NB4 (cell line): Measurements from ENCODE around the gene MRFAP1.
"Not testable (repeated sequence)": the region's sequence is repeated elsewhere in the genome, so short reads cannot be mapped to it uniquely, and the experiment has no call there.

Experiments
- DNase-seq: peaks from one replicate; pipeline ENCODE4 v3.0.0; 2010; ENCODE audit warnings: low read depth
- H3K4me3 ChIP-seq: one replicate; pipeline ENCODE4 v1.5.1; 2011; ENCODE audit warnings: mild to moderate bottlenecking, low read depth, low read length, moderate library complexity
- MYC ChIP-seq: IDR thresholded peaks from 2 replicates; pipeline ENCODE4 v1.6.1; 2011; ENCODE audit warnings: low read depth, low read length
- POLR2A ChIP-seq: IDR thresholded peaks from 2 replicates; pipeline ENCODE4 v1.6.1; 2011; ENCODE audit warnings: mild to moderate bottlenecking; ENCODE audit not compliant: insufficient read length; ENCODE audit errors: extremely low read depth
- TF ChIP-seq, protein P1 (sequence below): IDR thresholded peaks from one replicate; pipeline ENCODE4 v1.5.1; 2012; ENCODE audit warnings: low read depth, low read length
- TF ChIP-seq, protein P2 (sequence below): IDR thresholded peaks from 2 replicates; pipeline ENCODE4 v1.6.1; 2011; ENCODE audit warnings: low read depth, low read length

The MRFAP1 gene

DNA sequence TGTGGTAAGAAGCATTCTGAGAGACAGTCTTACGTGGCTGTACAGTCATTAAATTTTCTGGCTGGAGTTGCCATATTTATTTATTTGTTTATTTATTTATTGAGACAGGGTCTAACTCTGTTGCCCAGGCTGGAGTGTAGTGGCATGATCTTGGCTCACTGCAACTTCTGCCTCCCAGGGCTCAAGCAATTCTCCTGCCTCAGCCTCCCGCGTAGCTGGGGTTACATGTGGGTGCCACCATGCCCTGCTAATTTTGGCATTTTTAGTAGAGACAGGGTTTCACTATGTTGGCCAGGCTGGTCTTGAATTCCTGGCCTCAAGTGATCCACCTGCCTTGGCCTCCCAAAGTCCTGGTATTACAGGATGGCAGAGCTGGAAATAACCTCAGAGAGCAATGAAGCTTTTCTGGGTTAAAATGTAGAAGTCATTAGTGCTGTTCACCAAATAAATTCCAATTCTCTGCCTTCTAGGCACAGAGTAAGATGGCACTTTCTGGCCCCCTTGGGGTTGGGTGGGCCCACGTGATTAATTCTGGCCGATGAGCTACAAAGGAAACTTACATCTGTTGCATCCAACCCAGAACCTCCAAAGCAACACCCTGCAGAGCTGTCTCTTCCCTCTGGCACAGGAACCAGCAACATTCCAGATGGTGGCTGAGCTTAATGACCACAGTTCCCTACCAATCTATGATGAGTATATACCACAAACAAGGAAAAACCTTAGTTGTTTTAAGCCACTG is 4.5 kb downstream of the MRFAP1 start:
- TF ChIP-seq MYC (no peak), POLR2A (no peak)
- TF ChIP-seq, protein P1, sequence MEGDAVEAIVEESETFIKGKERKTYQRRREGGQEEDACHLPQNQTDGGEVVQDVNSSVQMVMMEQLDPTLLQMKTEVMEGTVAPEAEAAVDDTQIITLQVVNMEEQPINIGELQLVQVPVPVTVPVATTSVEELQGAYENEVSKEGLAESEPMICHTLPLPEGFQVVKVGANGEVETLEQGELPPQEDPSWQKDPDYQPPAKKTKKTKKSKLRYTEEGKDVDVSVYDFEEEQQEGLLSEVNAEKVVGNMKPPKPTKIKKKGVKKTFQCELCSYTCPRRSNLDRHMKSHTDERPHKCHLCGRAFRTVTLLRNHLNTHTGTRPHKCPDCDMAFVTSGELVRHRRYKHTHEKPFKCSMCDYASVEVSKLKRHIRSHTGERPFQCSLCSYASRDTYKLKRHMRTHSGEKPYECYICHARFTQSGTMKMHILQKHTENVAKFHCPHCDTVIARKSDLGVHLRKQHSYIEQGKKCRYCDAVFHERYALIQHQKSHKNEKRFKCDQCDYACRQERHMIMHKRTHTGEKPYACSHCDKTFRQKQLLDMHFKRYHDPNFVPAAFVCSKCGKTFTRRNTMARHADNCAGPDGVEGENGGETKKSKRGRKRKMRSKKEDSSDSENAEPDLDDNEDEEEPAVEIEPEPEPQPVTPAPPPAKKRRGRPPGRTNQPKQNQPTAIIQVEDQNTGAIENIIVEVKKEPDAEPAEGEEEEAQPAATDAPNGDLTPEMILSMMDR, result no peak
- TF ChIP-seq, protein P2, sequence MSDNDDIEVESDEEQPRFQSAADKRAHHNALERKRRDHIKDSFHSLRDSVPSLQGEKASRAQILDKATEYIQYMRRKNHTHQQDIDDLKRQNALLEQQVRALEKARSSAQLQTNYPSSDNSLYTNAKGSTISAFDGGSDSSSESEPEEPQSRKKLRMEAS, result no peak
- no peak overlapping the region for H3K4me3 ChIP-seq
- no peak for DNase-seq

DNA sequence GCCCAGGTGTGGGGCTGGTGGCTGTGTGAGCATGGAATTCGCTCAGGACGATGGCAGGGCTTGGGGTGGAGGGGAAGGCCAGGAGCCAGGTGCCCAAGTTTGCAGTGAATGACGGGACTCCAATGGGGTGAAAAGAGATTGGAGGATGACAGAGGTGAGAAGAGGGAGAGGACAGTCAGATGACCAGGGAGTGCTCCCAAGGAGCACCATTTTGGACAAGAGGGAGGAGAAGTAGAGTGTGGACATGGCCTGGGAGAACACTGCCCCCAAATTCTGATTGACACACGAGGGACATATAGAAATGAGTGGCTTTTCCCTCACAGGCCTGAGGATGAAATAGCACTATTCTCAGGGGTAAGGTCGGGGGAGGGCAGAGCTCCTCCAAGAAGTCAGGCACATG is 6.7 kb downstream of the MRFAP1 start:
- no peak for DNase-seq

DNA sequence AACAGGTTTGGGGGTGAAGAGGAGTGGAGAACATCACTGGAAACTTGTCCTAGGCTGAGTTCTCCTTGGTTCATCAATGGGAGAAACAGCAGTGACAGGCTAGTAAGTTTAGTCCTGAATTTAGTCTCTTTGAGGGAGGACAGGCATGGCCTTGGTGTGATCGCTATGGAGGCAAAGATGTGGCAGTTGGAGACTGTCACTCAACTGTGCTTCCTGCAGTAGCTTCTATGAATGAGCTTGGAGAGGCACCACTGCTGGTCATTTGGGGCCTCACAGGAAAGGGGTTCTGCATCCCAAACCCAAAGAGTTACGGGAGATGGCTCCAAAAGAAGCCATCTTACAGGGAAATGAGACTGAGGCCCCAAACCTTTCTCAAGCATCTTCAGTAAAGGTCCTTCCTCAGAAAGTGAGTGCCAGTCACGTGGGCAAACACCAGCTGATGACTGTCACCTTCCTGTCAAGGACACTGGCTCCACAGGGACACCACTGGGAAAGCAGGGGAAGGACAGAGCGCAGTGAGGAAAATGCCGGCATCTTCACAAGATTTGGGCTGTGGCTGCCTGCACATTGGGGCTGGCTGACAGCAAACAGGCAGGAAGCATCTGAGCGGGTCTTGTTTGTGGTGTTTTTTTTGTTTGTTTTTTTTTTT is 7.2 kb downstream of the MRFAP1 start:
- TF ChIP-seq, protein P1, result no peak
- TF ChIP-seq, protein P2, result no peak
- TF ChIP-seq MYC, result no peak
- TF ChIP-seq POLR2A, result no peak
- no peak overlapping the region for H3K4me3 ChIP-seq
- no peak for DNase-seq

More for the DNA sequence above, 6.7 kb downstream of the MRFAP1 start:
- TF ChIP-seq, protein P2, result no peak
- TF ChIP-seq, protein P1, result no peak
- TF ChIP-seq POLR2A, result no peak
- TF ChIP-seq MYC, result no peak
- no peak overlapping the region for H3K4me3 ChIP-seq

DNA sequence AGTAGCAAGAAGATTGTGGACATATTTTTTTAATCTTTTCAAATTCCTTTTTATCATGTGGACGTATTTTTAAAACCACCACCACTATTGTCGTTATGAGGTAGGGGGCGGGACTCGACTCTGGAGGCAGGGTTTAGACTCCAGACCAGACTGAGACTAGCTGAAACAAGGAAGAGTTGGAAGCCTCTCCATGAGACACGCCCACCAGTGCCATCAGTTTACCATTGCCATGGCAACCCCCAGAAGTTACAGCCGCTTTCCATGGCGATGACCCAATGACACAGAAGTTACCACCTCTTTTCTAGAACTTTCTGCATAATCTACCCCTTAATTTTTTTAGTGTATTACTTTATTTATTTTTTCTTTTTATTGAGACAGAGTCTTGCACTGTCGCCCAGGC is 8.7 kb downstream of the MRFAP1 start:
- TF ChIP-seq, protein P2, result no peak
- TF ChIP-seq POLR2A (no peak), MYC (no peak)
- TF ChIP-seq, protein P1, result no peak
- H3K4me3 ChIP-seq, result no peak overlapping the region
- DNase-seq, result no peak

DNA sequence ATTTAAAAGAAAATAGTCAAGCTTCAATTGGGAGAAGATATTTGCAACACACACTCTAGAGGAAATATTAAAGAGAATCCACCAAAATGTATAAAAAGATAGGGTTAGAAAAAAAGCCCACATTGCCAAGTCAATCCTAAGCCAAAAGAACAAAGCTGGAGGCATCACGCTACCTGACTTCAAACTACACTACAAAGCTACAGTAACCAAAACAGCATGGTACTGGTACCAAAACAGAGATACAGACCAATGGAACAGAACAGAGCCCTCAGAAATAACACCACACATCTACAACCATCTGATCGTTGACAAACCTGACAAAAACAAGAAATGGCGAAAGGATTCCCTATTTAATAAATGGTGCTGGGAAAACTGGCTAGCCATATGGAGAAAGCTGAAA is 13.7 kb downstream of the MRFAP1 start:
- DNase-seq, H3K4me3 ChIP-seq: not testable (repeated sequence)

DNA sequence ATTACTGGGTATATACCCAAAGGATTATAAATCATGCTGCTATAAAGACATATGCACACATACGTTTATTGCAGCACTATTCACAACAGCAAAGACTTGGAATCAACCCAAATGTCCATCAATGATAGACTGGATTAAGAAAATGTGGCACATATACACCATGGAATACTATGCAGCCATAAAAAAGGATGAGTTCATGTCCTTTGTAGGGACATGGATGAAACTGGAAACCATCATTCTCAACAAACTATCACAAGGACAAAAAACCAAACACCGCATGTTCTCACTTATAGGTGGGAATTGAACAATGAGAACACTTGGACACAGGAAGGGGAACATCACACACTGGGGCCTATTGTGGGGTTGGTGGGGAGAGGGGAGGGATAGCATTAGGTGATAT is 14.8 kb downstream of the MRFAP1 start:
- not testable (repeated sequence) for DNase-seq, H3K4me3 ChIP-seq

DNA sequence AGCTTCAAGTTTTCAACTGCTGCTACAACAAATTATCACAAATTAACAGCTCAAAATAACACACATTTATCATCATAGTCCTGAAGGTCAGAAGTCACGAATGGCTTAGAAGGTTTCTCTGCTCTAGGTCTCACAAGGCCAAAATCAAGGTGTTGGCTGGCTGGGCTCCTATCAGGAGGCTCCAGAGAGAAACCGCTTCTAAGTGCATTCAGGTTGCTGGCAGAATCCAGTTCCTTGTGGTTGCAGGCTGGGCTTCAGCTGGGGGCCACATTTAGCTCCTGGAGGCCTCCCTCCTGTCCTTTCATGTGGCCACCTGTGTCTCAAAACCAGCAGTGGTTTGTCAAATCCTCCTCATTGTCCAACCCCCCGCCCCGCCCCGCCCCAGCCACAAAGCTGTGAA is 15.4 kb downstream of the MRFAP1 start:
- no peak for TF ChIP-seq MYC
- TF ChIP-seq POLR2A, result no peak
- TF ChIP-seq, protein P2, result no peak
- TF ChIP-seq, protein P1, result no peak
- DNase-seq, result no peak
- no peak overlapping the region for H3K4me3 ChIP-seq
